ENCODE data around the gene PCNX2. TPM values are rescaled to one million over a fixed set of nuclear protein-coding genes. Genes with fewer than 3 reads are reported as not detected.

PCNX2 gene
- total RNA-seq, 4 donors from 2014 or later: 4.3 to 19.5 (median 9.0) TPM

- no peak for DNase-seq
- H3K4me1 ChIP-seq: peaks cover 0 to 7% (median 0%) of the 10 kb centered on the region in 3 donors
- H3K27ac ChIP-seq: no peak overlapping the region
- H3K36me3 ChIP-seq: peaks cover 0 to 11% (median 0%) of the 10 kb centered on the region in 3 donors
- no peaks in the 10 kb centered on the region for H3K27me3 ChIP-seq
- H3K9me3 ChIP-seq: no peaks in the 10 kb centered on the region
- TF ChIP-seq POLR2A (IDR thresholded peaks at IDR 0.05): no peak
- no peak for TF ChIP-seq CTCF (IDR thresholded peaks at IDR 0.05)
- H3K4me3 ChIP-seq: no peak overlapping the region
- intact Hi-C loops (cut with DNase I): no loop called here
- WGBS, 2 donors: 0 to 16% methylated on average over 2 of the region's 2 CpGs
Observed at GRCh38 chr1:233252441-233252840, 43.1 kb downstream of the PCNX2 start.

GRCh38 chr1:233251201-233251720 lies 44.3 kb downstream of the PCNX2 start:
- H3K27ac ChIP-seq: no peak overlapping the region
- no peaks in the 10 kb centered on the region for H3K9me3 ChIP-seq
- H3K4me3 ChIP-seq: no peak overlapping the region
- intact Hi-C loops (cut with DNase I): no loop called here
- TF ChIP-seq CTCF (IDR thresholded peaks at IDR 0.05) (no peak), POLR2A (IDR thresholded peaks at IDR 0.05) (no peak)
- peaks cover 0 to 11% (median 0%) of the 10 kb centered on the region in 3 donors for H3K36me3 ChIP-seq
- WGBS, 2 donors: 87% methylated on average over 4 of the region's 4 CpGs
- no peak for DNase-seq
- peaks cover 0 to 7% (median 0%) of the 10 kb centered on the region in 3 donors for H3K4me1 ChIP-seq
- no peaks in the 10 kb centered on the region for H3K27me3 ChIP-seq

GRCh38 chr1:233248014-233248413 lies 47.5 kb downstream of the PCNX2 start:
- Histone ChIP-seq H3K4me1 (peaks cover 0 to 3% (median 0%) of the 10 kb centered on the region in 3 donors), H3K27ac (no peak overlapping the region), H3K36me3 (peaks cover 0 to 11% (median 0%) of the 10 kb centered on the region in 3 donors), H3K4me3 (no peak overlapping the region), H3K27me3 (no peaks in the 10 kb centered on the region), H3K9me3 (no peaks in the 10 kb centered on the region)
- no peak for TF ChIP-seq CTCF (IDR thresholded peaks at IDR 0.05)
- no peak for DNase-seq
- intact Hi-C loops (cut with DNase I): loop anchor here (10.0 kb wide), 1 partner anchor 613 kb away; the partner anchor contains the start of gene SIPA1L2
- WGBS, 2 donors: 87 to 98% methylated on average over 6 of the region's 6 CpGs

GRCh38 chr1:233246965-233247364 lies 48.6 kb downstream of the PCNX2 start:
- peaks cover 0 to 8% (median 0%) of the 10 kb centered on the region in 3 donors for H3K4me1 ChIP-seq
- intact Hi-C loops (cut with DNase I): loop anchor here (10.0 kb wide), 1 partner anchor 612 kb away; the partner anchor contains the start of gene SIPA1L2
- no peaks in the 10 kb centered on the region for H3K27me3 ChIP-seq
- no peak for DNase-seq
- TF ChIP-seq CTCF (IDR thresholded peaks at IDR 0.05) (no peak), POLR2A (IDR thresholded peaks at IDR 0.05) (no peak)
- H3K27ac ChIP-seq: no peak overlapping the region
- peaks cover 0 to 11% (median 0%) of the 10 kb centered on the region in 3 donors for H3K36me3 ChIP-seq
- no peak overlapping the region for H3K4me3 ChIP-seq
- WGBS, 2 donors: 82 to 84% methylated on average over 5 of the region's 5 CpGs
- H3K9me3 ChIP-seq: no peaks in the 10 kb centered on the region

- 81 to 94% methylated on average over 8 of the region's 8 CpGs for WGBS, 2 donors
- intact Hi-C loops (cut with DNase I): loop anchor here (10.0 kb wide), 1 partner anchor 610 kb away; the partner anchor contains the start of gene SIPA1L2
Observed at GRCh38 chr1:233245191-233245765, 50.2 kb downstream of the PCNX2 start.

More at GRCh38 chr1:233245191-233245765, 50.2 kb downstream of the PCNX2 start:
- no peak overlapping the region for H3K4me3 ChIP-seq
- H3K4me1 ChIP-seq: peaks cover 0 to 16% (median 0%) of the 10 kb centered on the region in 3 donors
- H3K27ac ChIP-seq: no peak overlapping the region
- no peak for DNase-seq
- H3K36me3 ChIP-seq: peaks cover 0 to 7% (median 0%) of the 10 kb centered on the region in 3 donors
- no peaks in the 10 kb centered on the region for H3K27me3 ChIP-seq
- TF ChIP-seq POLR2A (IDR thresholded peaks at IDR 0.05) (no peak), CTCF (IDR thresholded peaks at IDR 0.05) (no peak)
- H3K9me3 ChIP-seq: no peaks in the 10 kb centered on the region

All from esophagus squamous epithelium (tissue), 5 donors.